KBM-7 (cell line): ENCODE results near the gene PRR11.
A peak's percentile ranks its signal among the peaks of the same experiment; 100 is the strongest.
"Not testable (repeated sequence)": the region's sequence is repeated elsewhere in the genome, so short reads cannot be mapped to it uniquely, and the experiment has no call there.

Experiments used
- DNase-seq: peaks from one replicate; pipeline ENCODE4 v3.0.0-alpha.2; 2015
- in situ Hi-C: fragments of 300-500 bp; cut with MboI; formaldehyde crosslinking; loops from 2 replicates; pipeline ENCODE4 v1.14.3; 2020; ENCODE audit warnings: low sequenced_read_pairs, low pct_unique_long_range_greater_than_20kb, mixed read lengths

Gene PRR11

GRCh38 chr17:59186850-59187249, 31.3 kb downstream of the PRR11 start:
- in situ Hi-C loops: no loop called here
- no peak for DNase-seq

DNA sequence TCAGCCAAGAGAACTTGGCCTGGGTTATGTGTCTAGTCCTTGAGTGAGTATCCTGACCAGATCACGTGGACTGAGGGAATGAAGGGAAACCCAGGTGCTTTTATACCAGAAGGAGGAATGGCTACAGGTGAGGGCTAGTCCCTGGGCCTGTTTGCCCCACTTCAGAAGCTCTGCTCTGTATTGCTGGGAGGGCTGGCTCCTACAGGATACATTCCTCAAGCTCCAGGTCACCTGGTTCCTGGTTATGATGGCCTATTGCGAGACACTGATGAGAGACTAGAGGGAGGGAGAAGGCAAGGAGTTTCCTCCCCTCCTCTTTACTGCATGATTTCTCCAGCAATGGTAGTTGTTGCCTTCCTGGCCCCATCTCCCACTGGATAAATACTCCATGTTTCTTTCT, 35.3 kb downstream of the PRR11 start:
- in situ Hi-C loops: no loop called here

DNA sequence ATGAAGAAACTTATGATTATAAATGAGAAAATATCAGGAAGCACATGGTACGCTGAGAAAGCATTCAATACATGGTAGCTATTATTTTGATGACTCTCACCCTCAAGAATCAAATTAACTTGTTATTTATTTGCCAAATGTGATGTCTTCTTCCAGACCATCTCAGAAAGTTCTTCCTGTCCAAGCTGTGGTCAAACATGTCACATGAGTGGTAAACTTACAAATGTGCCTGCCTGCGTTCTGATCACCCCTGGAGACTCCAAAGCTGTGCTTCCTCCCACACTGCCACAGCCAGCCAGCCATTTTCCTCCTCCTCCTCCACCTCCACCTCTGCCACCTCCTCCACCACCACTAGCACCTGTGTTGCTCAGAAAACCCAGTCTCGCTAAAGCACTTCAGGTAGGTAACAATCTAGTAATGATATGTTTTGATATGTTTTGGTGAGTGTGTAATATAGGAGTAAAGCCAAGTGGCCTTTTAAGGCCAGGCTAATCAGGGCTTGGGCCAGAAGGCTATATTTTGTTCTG, 37.9 kb downstream of the PRR11 start:
- DNase-seq: no peak

More for the DNA sequence above, 35.3 kb downstream of the PRR11 start:
- no peak for DNase-seq

GRCh38 chr17:59199398-59199797, 43.9 kb downstream of the PRR11 start:
- in situ Hi-C loops: no loop called here
- no peak for DNase-seq

More for the DNA sequence above, 37.9 kb downstream of the PRR11 start:
- in situ Hi-C loops: no loop called here

- in situ Hi-C loops: no loop called here
- no peak for DNase-seq
Observed at GRCh38 chr17:59202320-59202719, 46.8 kb downstream of the PRR11 start.

DNA sequence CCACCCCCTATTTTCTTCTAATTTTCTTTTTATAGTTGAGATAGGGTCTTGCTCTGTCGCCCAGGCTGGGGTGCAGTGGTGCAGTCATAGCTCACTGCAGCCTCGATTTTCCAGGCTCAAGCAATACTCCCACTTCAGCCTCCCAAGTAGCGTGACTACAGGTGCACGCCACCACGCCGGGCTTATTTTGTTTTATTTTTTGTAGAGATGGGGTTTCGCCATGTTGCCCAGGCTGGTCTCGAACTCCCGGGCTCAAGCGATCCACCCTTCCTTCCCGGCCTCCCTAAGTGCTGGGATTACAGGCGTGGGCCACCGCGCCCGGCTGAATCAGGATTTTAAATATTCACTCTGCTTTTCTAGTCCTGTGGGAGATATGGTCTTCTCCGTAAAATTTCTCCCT, 63.8 kb downstream of the PRR11 start:
- in situ Hi-C loops: no loop called here
- DNase-seq: no peak

- no peak for DNase-seq
- in situ Hi-C loops: no loop called here
Observed at GRCh38 chr17:59219992-59220327, 64.4 kb downstream of the PRR11 start.

- in situ Hi-C loops: no loop called here
- peak; percentile 97 for DNase-seq
Observed at GRCh38 chr17:59220328-59221158, 65.0 kb downstream of the PRR11 start, which contains the start of gene GDPD1. Gene GDPD1, plus strand, starts transcription at chr17:59220511. Its CDS starts 99 bp downstream, at chr17:59220610.

DNA sequence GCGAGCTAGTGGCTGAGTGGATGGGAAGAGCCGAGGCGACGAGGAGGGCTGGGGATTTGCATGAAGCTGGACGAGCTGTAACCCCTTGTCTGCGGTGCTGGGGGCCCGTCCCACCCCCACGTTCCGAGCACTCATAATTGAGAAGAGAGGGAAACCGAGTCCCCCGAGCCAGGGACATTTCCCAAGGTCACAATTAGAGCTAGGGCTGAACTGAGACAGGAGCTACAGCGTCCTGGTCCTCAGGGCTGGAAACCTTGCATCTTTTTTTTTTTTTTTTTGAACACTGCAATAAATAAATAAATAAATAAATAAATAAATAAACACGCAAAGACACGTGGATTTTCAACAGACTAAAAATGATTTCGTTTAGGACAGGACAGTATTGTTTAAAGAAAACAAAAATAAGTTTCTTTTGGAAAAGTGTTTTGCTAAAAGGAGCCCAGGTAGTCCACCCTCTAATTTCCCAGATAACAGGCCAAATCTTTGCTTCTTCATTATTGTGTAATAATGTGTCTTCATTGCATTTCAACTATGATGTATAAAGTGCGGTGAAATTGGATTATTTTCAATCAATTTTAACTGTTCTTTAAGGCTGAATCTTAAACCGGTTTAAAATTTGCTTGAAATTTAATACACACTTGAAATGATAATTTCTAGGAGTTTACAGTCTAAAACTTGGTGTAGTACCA, 65.8 kb downstream of the PRR11 start:
- DNase-seq: no peak
- in situ Hi-C loops: no loop called here

- DNase-seq: no peak
- in situ Hi-C loops: no loop called here
Observed at GRCh38 chr17:59223813-59224212, 68.3 kb downstream of the PRR11 start.

GRCh38 chr17:59228588-59228987, 73.0 kb downstream of the PRR11 start:
- DNase-seq, in situ Hi-C loops: not testable (repeated sequence)

DNA sequence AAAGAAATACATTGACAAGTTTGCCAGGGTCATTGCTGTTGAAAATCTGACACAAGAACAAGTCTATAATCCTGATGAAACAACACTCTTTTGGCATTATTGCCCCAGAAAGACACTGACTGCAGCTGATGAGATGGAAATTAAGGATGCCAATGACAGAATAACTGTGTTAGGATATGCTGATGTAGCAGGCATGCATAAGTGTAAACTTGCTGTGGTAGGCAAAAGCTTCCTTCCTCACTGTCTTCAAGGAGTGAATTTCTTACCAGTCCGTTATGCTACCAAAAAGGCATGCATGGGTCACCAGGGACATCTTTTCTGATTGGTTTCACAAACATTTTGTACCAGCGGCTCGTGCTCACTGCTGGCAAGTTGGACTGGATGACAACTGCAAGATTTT, 75.2 kb downstream of the PRR11 start:
- in situ Hi-C loops: no loop called here
- no peak for DNase-seq

DNA sequence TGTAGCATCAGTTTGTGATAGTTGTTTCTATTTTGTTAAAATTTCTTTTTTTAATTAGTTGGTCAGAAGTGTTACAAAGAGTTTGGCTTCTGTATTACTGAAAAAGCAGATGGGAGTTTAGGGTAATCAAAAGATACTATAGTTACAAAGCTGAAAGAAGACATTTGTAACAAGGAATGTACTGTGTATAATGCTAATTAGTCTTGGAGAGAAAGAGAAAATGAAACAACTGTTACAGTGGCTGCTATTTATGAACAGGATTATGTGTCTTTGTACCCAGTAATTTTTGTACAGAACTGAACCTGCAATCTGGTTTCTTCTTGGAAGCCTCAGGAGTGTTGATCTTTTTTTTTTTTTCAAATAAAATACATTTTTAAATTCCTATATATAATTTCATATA, 79.1 kb downstream of the PRR11 start:
- in situ Hi-C loops: no loop called here
- DNase-seq: no peak

- in situ Hi-C loops: no loop called here
- DNase-seq: no peak
Observed at GRCh38 chr17:59238906-59239305, 83.4 kb downstream of the PRR11 start.

DNA sequence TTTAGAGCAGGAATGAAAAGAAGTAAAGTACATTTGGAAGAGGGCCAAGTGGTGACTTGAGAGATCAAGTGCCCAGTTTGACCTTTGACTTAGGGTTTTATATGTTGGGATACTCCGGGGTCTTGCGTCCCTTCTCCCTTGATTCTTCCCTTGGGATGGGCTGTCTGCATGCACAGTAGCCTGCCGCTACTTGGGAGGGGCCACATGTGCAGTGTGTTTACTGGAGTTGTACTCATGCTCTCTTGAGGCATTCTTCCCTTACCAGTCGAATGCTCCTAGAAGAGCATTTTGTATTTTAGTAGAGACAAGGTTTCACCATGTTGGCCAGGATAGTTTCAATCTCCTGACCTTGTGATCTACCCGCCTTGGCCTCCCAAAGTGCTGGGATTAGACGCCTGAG, 88.5 kb downstream of the PRR11 start:
- in situ Hi-C loops: no loop called here
- no peak for DNase-seq
